Chondrocyte (in vitro differentiated cells): ENCODE results near the gene FKBP11. TPM values are rescaled to one million over a fixed set of nuclear protein-coding genes. Genes with fewer than 3 reads are reported as not detected.

ENCODE experiments used
- DNase-seq: peaks from one replicate; pipeline ENCODE4 v3.0.0; 2021; ENCODE audit warnings: mixed read lengths, low spot score
- H3K27ac Mint-ChIP-seq: one replicate; pipeline ENCODE4 v1.8.0; 2021; ENCODE audit warnings: mild to moderate bottlenecking, moderate library complexity, mixed read lengths; ENCODE audit not compliant: unreplicated experiment
- H3K27me3 Mint-ChIP-seq: 2 replicates; pipeline ENCODE4 v1.8.0; 2021; ENCODE audit warnings: low read depth, mixed read lengths
- H3K36me3 Mint-ChIP-seq: 2 replicates; pipeline ENCODE4 v1.8.0; 2021; ENCODE audit warnings: low read depth, mixed read lengths
- H3K4me1 Mint-ChIP-seq: 2 replicates; pipeline ENCODE4 v1.8.0; 2021; ENCODE audit warnings: low read depth, mild to moderate bottlenecking, mixed read lengths
- H3K4me3 Mint-ChIP-seq: one replicate; pipeline ENCODE4 v1.8.0; 2021; ENCODE audit warnings: mild to moderate bottlenecking, moderate library complexity, mixed read lengths; ENCODE audit not compliant: unreplicated experiment
- H3K9me3 Mint-ChIP-seq: 2 replicates; pipeline ENCODE4 v1.8.0; 2021; ENCODE audit warnings: low read depth, mixed read lengths
- CTCF ChIP-seq: fragments of 200-600 bp; sonication (generic); IDR thresholded peaks from 2 replicates; pipeline ENCODE4 v1.5.0; 2021; ENCODE audit warnings: antibody characterized with exemption, mild to moderate bottlenecking, moderate library complexity
- total RNA-seq: library from RNA; stranded (reverse); gene quantifications from 3 replicates; pipeline ENCODE4 v1.2.1, GENCODE V29; 2021

FKBP11 gene
- total RNA-seq, 1 donor from 2014 or later: 23.5 TPM

DNA sequence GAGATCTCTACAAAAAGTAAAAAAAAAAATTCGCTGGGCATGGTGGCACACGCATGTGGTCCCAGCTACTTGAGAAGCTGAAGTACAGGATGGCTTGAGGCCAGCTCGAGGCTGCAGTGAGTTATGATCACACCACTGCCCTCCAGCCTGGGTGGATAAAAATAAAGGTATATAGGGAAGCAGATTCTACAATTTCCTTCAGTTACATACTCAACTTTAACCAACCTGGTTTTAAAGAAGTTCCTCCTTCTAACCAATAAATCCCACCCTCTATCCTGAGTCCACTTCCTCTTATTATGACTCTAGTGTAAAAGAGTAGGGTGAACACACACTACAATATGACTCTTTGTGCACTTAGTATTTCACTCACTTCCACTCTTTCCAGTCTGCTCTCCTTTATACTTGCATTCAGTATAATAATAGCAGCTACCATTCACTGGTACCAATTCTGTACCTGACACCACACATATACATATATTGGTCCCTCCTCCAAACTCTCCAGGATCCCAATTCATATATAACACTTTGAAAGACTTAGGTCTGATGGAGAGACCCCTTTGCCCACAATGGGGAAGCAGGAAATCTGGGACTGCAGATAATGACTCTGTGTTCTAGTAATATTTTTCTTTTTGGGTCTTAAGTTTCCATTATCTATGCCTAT lies 29.7 kb upstream of the FKBP11 start:
- H3K4me1 Mint-ChIP-seq: peaks cover 29% of the 10 kb centered on the region
- no peak for TF ChIP-seq CTCF
- DNase-seq: peak; percentile 33
- H3K4me3 Mint-ChIP-seq: no peak overlapping the region
- H3K36me3 Mint-ChIP-seq: no peaks in the 10 kb centered on the region
- H3K27me3 Mint-ChIP-seq: peaks cover 2% of the 10 kb centered on the region
- H3K9me3 Mint-ChIP-seq: no peaks in the 10 kb centered on the region
- no peak overlapping the region for H3K27ac Mint-ChIP-seq

GRCh38 chr12:48954061-48954460 lies 28.8 kb upstream of the FKBP11 start:
- Mint-ChIP-seq H3K36me3 (no peaks in the 10 kb centered on the region), H3K4me1 (peaks cover 29% of the 10 kb centered on the region), H3K27ac (no peak overlapping the region), H3K4me3 (no peak overlapping the region), H3K27me3 (no peaks in the 10 kb centered on the region), H3K9me3 (no peaks in the 10 kb centered on the region)
- peak; percentile 47 for DNase-seq
- TF ChIP-seq CTCF: no peak

DNA sequence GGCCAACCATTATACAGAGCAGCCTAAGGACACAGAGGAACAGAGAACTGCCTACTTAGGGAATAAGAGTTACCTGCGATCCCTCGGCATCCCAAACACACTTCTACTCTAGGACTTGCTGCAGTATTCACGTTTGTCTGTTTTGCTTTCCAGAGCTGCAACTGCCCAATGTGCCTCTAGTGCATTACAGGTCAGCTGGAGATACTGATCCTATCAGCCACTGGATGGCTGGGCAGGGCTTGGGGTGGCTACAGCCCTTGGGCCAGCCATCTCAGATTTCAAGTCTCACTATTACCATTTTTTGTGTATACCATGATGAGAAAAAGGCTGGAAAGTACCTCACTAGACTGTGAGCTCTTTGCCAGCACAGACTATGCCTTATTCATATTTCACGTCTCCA lies 27.4 kb upstream of the FKBP11 start:
- no peak for TF ChIP-seq CTCF
- H3K36me3 Mint-ChIP-seq: peaks cover 1% of the 10 kb centered on the region
- H3K27me3 Mint-ChIP-seq: no peaks in the 10 kb centered on the region
- no peak overlapping the region for H3K27ac Mint-ChIP-seq
- H3K4me3 Mint-ChIP-seq: no peak overlapping the region
- DNase-seq: peak; percentile 24
- H3K4me1 Mint-ChIP-seq: peaks cover 26% of the 10 kb centered on the region
- H3K9me3 Mint-ChIP-seq: no peaks in the 10 kb centered on the region

DNA sequence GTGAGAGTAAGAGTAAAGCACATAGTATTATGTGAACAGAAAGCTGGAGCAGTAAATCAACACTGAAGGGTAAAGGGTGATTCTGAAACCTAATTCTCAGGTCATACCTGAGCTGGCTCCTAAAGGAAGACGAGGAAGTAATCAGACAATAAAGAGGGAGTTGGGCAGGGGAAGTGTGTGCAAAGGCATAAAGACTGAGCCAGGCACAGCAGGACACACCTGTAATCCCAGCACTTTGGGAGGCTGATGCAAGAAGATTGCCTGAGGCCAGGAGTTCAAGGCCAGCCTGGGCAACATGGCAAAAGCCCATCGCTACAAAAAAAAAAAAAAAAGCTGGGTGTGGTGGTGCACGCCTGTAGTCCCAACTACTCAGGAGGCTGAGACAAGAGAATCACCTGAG lies 22.4 kb upstream of the FKBP11 start:
- no peak overlapping the region for H3K27ac Mint-ChIP-seq
- DNase-seq: no peak
- TF ChIP-seq CTCF: no peak
- H3K9me3 Mint-ChIP-seq: no peaks in the 10 kb centered on the region
- H3K36me3 Mint-ChIP-seq: peaks cover 1% of the 10 kb centered on the region
- H3K27me3 Mint-ChIP-seq: no peaks in the 10 kb centered on the region
- peaks cover 31% of the 10 kb centered on the region for H3K4me1 Mint-ChIP-seq
- H3K4me3 Mint-ChIP-seq: no peak overlapping the region

GRCh38 chr12:48946943-48947342 lies 21.7 kb upstream of the FKBP11 start:
- peaks cover 1% of the 10 kb centered on the region for H3K36me3 Mint-ChIP-seq
- H3K4me1 Mint-ChIP-seq: peaks cover 31% of the 10 kb centered on the region
- no peaks in the 10 kb centered on the region for H3K27me3 Mint-ChIP-seq
- DNase-seq: no peak
- H3K4me3 Mint-ChIP-seq: no peak overlapping the region
- H3K9me3 Mint-ChIP-seq: no peaks in the 10 kb centered on the region
- no peak for TF ChIP-seq CTCF
- H3K27ac Mint-ChIP-seq: no peak overlapping the region
